HCT116 (cell line): Measurements from ENCODE around the gene CDC14B.

Experiments used
- ELF1 ChIP-seq: IDR thresholded peaks from 2 replicates; pipeline ENCODE4 v1.6.1; 2012; ENCODE audit warnings: low read depth, borderline replicate concordance
- EZH2 ChIP-seq: fragments of 200-600 bp; sonication (generic); IDR thresholded peaks from 2 replicates; pipeline ENCODE4 v1.6.1; 2017; ENCODE audit warnings: antibody characterized with exemption, mixed run types
- MAX ChIP-seq: IDR thresholded peaks from 2 replicates; pipeline ENCODE4 v1.6.1; 2012
- POLR2A ChIP-seq: IDR thresholded peaks from 2 replicates; pipeline ENCODE4 v1.7.0; 2011; ENCODE audit warnings: borderline replicate concordance; ENCODE audit not compliant: insufficient read depth, insufficient read length; ENCODE audit errors: extremely low read depth
- TF ChIP-seq, protein P1 (sequence below), 3 experiments: fragments of 200-600 bp in 1 of 3; sonication (generic) in 1 of 3; IDR thresholded peaks in 2 of 3; conservative IDR thresholded peaks in 1 of 3; 2 replicates each; pipeline ENCODE4 v1.5.1; 2012 to 2017; ENCODE audit warnings: low read depth in 2 of 3, low read length in 2 of 3, antibody characterized with exemption in 1 of 3, borderline replicate concordance in 1 of 3, control low read depth in 1 of 3, mild to moderate bottlenecking in 1 of 3, mixed read lengths in 1 of 3, mixed run types in 1 of 3, moderate library complexity in 1 of 3; ENCODE audit not compliant: insufficient read depth in 1 of 3

DNA sequence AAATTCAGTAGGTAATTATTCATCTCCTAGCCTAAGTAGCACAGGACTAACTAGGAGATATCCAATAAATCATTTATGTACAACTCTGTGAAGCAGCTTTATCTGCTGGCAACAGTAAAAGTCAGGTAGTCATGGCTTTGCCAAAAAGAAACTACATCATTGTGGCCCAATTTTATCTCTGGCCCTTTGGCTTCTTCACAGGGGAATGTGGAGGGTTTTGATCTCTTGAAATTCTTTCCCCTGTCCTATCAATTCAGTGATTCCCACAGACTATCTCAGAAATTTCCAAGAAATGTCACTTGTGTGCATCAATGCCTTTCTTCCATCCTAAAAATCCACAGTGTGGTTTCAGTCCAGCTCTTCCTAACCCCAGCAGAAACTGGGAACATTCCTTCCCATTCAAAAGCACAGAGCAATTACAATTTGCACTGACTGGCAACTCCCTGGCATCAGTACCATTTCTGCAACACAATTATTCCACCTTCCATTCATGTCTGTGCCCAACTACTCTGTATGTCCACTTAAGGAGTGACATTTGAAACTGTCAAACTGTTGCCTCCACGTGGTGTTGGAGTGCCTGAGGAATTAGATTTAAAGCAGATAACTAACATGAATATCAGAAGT lies 6.6 kb downstream of the CDC14B start:
- TF ChIP-seq, protein P1, sequence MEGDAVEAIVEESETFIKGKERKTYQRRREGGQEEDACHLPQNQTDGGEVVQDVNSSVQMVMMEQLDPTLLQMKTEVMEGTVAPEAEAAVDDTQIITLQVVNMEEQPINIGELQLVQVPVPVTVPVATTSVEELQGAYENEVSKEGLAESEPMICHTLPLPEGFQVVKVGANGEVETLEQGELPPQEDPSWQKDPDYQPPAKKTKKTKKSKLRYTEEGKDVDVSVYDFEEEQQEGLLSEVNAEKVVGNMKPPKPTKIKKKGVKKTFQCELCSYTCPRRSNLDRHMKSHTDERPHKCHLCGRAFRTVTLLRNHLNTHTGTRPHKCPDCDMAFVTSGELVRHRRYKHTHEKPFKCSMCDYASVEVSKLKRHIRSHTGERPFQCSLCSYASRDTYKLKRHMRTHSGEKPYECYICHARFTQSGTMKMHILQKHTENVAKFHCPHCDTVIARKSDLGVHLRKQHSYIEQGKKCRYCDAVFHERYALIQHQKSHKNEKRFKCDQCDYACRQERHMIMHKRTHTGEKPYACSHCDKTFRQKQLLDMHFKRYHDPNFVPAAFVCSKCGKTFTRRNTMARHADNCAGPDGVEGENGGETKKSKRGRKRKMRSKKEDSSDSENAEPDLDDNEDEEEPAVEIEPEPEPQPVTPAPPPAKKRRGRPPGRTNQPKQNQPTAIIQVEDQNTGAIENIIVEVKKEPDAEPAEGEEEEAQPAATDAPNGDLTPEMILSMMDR (IDR thresholded peaks at IDR 0.05 in 2 of 3, conservative IDR thresholded peaks at IDR 0.05 in 1 of 3; ENCODE audit: borderline replicate concordance in 1 of 3, insufficient read depth in 1 of 3, low read depth in 2 of 3, low read length in 2 of 3): no peak
- TF ChIP-seq MAX (no peak), POLR2A (no peak), EZH2 (no peak), ELF1 (no peak)
